HG03045 (cell line): ENCODE results near the gene ST8SIA4.
"Not testable (repeated sequence)": the region's sequence is repeated elsewhere in the genome, so short reads cannot be mapped to it uniquely, and the experiment has no call there.

Source experiments
- ATAC-seq: cut with Tn5 transposase; IDR thresholded peaks from one replicate; pipeline ENCODE4 v1.9.1; 2021; ENCODE audit warnings: mild to moderate bottlenecking, moderate library complexity; ENCODE audit not compliant: unreplicated experiment

Gene ST8SIA4

GRCh38 chr5:100789694-100790093 lies 113.4 kb downstream of the ST8SIA4 start:
- ATAC-seq = no peak

GRCh38 chr5:100788417-100788816 lies 114.7 kb downstream of the ST8SIA4 start:
- no peak for ATAC-seq

DNA sequence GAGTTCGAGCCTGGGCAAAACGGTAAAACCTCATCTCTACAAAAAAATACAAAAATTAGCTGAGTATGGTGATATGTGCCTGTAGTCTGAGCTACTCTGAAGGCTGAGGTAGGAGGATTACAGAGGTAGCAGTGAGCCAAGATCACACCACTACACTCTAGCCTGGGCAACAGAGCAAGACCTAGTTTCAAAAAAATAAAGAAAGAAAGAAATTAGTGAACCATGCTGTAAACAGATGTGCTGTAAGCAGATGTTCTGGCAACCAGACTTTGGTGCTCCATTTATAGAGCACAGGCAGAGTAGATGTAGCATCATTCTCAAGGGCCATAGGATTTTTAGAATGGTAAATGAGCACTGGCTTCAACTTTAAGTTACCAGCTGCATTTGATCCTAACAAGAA lies 115.4 kb downstream of the ST8SIA4 start:
- ATAC-seq = peak; percentile 63

GRCh38 chr5:100785536-100785935 lies 117.5 kb downstream of the ST8SIA4 start:
- ATAC-seq = not testable (repeated sequence)

- ATAC-seq = peak; percentile 69
Measured at GRCh38 chr5:100780376-100780870, 122.7 kb downstream of the ST8SIA4 start.

DNA sequence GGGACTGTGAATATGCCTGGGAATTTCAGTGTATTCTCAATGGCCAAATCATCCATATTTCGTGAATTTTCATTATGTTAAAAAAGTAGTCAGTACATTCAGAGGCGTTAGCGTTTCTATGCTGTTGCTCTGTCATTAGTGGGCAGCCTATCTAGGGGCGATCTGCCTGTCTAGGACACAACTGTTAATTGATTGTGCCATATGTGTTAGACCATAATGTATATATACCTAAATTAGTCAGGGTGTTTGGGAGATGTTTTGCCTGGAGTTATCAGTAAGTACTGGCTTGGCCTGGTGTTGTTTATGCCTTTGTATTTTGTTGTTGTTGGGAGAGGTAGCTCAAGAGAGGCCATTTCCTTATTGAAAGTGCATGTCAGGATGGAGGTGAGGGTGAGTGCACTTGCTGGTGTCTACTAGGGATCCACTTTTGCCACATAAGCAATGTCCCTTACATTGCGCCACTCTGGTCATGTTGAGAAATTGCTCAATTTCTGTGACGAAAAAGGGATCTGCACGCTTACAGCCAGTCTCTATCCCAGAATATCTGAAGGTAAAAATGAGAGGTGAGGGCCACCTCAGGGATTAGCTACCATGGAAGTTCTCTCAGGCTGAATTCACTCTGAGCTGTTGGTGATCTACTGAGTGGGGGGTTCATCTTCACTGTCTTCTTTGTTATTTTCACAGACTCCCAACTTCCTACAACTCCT lies 123.3 kb downstream of the ST8SIA4 start:
- peak; percentile 33 for ATAC-seq

GRCh38 chr5:100777680-100778300 lies 125.3 kb downstream of the ST8SIA4 start:
- ATAC-seq = peak; percentile 75

- ATAC-seq = no peak
Measured at GRCh38 chr5:100775533-100775855, 127.6 kb downstream of the ST8SIA4 start.

GRCh38 chr5:100772548-100772947 lies 130.5 kb downstream of the ST8SIA4 start:
- no peak for ATAC-seq

DNA sequence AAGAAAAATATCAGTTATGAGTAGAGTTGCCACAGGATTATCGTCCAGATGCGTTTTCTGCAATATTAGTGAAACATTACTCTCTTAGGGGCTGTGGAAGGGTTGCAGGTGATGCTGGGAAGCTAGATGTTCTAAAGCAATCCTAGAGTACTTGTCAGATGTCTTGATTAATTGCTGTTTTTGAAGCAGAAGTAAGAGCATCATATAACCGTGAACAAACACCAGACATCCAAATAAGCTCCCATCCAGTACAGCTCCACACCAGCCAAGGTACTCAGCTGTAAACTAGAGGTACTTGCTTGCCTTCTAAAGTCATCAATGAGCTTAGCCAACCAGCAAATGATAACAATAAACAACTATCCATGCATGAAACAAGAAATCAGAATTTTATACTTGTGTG lies 131.1 kb downstream of the ST8SIA4 start:
- no peak for ATAC-seq

- ATAC-seq = no peak
Measured at GRCh38 chr5:100771181-100771580, 131.9 kb downstream of the ST8SIA4 start.

DNA sequence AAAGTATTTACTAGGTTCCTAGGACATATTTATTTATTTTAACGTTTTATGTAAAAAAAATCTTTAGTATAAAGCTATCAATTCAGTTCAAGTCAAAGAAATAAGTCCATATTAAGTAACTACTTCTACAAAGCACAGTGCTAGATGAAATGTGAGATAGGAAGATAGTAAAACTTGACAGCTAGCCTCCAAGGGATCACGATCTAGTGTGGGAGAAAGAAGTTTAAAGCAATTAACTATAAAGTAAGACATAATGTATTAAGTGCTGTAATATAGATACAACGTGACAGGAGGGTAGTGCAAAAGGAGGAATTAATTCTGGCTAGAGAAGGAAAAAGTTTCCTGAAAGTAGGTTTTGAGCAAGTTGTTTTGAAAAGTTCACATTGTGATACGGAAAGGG lies 134.9 kb downstream of the ST8SIA4 start:
- no peak for ATAC-seq

DNA sequence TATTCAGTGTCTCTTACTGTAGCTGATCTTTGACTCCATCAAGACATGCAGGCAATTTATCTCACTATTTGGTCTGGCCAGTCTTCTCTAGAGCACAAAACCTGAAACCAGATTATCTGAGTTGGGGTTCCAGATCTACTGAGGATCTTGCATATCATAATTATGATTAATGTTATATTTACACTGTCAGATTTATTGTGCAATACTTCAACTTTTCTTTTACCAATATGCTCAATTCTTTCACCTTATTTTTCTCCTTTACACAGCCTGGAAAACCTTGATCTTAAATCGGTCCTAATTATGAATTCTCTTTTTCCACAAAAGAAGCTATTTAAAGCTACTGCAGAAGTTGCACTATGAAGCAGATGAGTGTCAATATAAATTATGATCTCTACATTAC lies 140.1 kb downstream of the ST8SIA4 start:
- no peak for ATAC-seq

DNA sequence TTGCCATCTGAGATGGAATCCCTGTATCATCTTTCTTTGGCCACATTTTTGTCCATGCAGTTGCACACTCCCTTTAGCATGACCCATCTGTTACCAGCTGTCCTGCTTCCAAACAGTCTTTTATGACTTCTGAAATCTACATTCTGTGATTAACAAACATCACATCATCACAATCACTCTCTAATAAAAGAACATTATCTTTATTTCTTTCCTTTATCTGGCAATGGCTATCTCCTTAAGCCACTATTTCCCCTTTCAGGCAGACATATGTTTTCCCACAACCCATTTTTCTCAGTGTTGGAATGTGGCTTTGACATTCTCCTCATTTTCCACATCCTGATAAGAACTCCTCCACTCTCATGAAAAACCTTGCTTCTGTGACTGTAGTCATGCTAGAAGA lies 141.0 kb downstream of the ST8SIA4 start:
- no peak for ATAC-seq

DNA sequence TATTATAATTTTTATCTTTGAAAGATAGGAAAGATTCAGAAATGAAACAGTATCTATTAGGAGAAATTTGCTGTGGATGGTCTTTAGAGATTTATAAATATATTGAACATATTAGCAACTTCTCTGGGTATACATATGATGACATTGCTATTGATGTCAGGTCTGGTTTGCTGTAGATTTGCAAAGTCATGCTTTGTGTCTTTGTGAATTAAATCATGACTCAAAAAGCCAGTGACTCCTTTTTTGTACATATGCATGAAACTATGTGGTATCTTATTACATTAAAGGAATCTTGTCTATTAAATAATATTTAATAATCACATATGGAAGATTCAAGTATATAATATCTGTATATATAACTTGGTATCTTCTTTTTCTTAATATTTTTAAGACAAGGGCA lies 141.9 kb downstream of the ST8SIA4 start:
- ATAC-seq = no peak

DNA sequence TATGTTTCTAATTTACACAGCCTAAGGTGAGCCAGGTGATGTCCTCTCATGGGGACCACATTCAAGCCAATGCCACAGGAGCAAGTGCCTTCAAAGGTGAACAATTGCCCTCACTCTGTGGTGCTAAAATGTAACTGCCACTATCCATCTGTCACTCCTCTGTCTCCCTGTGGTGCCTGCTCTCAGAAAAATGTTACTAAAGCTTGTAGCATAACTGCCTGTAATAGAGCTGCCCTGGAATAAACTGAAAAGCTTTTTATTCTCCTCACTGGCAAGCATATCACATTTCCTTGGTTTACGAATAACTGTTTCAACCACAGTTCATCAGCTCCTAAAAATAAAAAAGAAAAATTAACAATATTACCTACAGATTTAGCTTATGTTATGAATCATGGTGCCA lies 142.4 kb downstream of the ST8SIA4 start:
- no peak for ATAC-seq

GRCh38 chr5:100758780-100759179 lies 144.3 kb downstream of the ST8SIA4 start:
- no peak for ATAC-seq

DNA sequence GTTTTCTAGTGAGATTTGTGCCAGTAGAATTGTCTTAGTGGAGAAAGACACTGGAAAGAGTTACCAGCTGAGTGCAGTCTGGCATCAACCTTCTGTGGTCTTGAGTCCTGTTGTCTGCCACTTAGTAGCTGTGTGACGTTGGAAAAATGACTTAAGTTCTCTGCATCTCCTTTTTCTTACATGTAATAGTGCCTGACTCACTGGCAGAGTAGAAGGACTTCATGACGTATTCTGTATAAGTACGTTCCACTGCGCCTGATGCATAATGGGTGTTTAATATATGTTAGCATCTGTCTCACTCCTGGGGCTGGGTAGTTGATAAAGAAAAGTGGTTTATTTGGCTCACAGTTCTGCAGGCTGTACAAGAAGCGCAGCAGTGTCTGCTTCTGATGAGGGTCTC lies 144.8 kb downstream of the ST8SIA4 start:
- no peak for ATAC-seq

- no peak for ATAC-seq
Measured at GRCh38 chr5:100757618-100758017, 145.5 kb downstream of the ST8SIA4 start.
